ENCODE results near the gene CLMP.

- TF ChIP-seq SIN3A (IDR thresholded peaks at IDR 0.05; ENCODE audit: borderline replicate concordance, insufficient read depth, low read length), result no peak; the same call in 1 of the 2 replicates
- TF ChIP-seq TAF1 (IDR thresholded peaks at IDR 0.05; ENCODE audit: borderline replicate concordance, insufficient read depth, low read length), result no peak; the same call in none of the 2 replicates
Observed at GRCh38 chr11:123062892-123063825, 131.9 kb downstream of the CLMP start.

Data from PFSK-1 (cell line).